DMS 273 (cell line): ENCODE results near the gene EFHB.
"Not testable (repeated sequence)": the region's sequence is repeated elsewhere in the genome, so short reads cannot be mapped to it uniquely, and the experiment has no call there.

Experiments
- DNase-seq: peaks from one replicate; lab custom pipeline; 2025; ENCODE audit not compliant: unreplicated experiment; lab: John Stamatoyannopoulos, UW

The EFHB gene

GRCh38 chr3:19855318-19855717 lies 78.7 kb downstream of the EFHB start:
- DNase-seq, result not testable (repeated sequence)

- not testable (repeated sequence) for DNase-seq
Measured at GRCh38 chr3:19846609-19847008, 87.4 kb downstream of the EFHB start.
